H7 (cell line): ENCODE measurements around the gene NUFIP1. TPM values are rescaled to one million over a fixed set of nuclear protein-coding genes. Genes with fewer than 3 reads are reported as not detected.
"Not testable (repeated sequence)": the region's sequence is repeated elsewhere in the genome, so short reads cannot be mapped to it uniquely, and the experiment has no call there.

Experiments used
- DNase-seq: peaks from one replicate; pipeline ENCODE4 v3.0.0; 2012
- H3K27me3 ChIP-seq: 2 replicates; pipeline ENCODE4 v1.6.0; 2011; ENCODE audit warnings: mild to moderate bottlenecking, low read length; ENCODE audit not compliant: control insufficient read depth, insufficient read depth
- H3K36me3 ChIP-seq: replicated peaks from 2 replicates; pipeline ENCODE4 v1.5.1; 2011; ENCODE audit warnings: low read length; ENCODE audit not compliant: control insufficient read depth, insufficient read depth
- H3K4me3 ChIP-seq: 2 replicates; pipeline ENCODE4 v1.5.1; 2011; ENCODE audit warnings: low read depth, mild to moderate bottlenecking, control low read depth, low read length, moderate library complexity; ENCODE audit not compliant: insufficient read depth
- total RNA-seq: library from RNA; depleted of rRNA; stranded (reverse); fragments of >200 nt; shearing (Covaris generic); gene quantifications from 2 replicates; pipeline ENCODE4 v1.2.3, GENCODE V29; 2014

The NUFIP1 gene
- total RNA-seq, 1 experiment from 2014 or later = 10.9 TPM

- not testable (repeated sequence) for H3K36me3 ChIP-seq, DNase-seq, H3K27me3 ChIP-seq, H3K4me3 ChIP-seq
Measured at GRCh38 chr13:44943411-44943810, 45.9 kb downstream of the NUFIP1 start.

- DNase-seq = no peak
- Histone ChIP-seq H3K27me3 (no peaks in the 10 kb centered on the region), H3K4me3 (no peak overlapping the region), H3K36me3 (no peaks in the 10 kb centered on the region)
Measured at GRCh38 chr13:44938854-44939253, 50.4 kb downstream of the NUFIP1 start.

- Histone ChIP-seq H3K27me3 (no peaks in the 10 kb centered on the region), H3K36me3 (no peaks in the 10 kb centered on the region), H3K4me3 (no peak overlapping the region)
- no peak for DNase-seq
Measured at GRCh38 chr13:44936246-44936645, 53.0 kb downstream of the NUFIP1 start.

DNA sequence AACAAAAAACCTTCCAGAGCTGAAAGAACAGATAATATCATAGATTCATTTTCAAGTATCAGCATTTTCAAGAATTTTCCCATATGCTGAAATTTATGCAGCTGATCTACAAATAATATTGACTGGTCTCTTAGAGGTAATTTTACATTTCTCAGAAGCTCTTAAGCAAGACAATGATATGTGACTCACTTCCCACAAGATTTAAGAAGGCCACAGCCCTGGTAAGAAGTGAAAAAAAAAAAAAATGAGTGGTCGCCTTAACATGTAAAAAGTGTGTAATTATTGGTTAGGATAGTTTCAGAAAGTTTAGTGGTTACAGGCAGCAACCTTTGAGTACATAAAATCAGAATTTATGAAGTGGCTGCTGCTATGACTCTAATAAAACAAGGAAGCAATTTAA is 54.5 kb downstream of the NUFIP1 start:
- H3K4me3 ChIP-seq = no peak overlapping the region
- H3K36me3 ChIP-seq = no peaks in the 10 kb centered on the region
- H3K27me3 ChIP-seq = no peaks in the 10 kb centered on the region
- DNase-seq = no peak

- H3K4me3 ChIP-seq = no peak overlapping the region
- H3K27me3 ChIP-seq = no peaks in the 10 kb centered on the region
- DNase-seq = no peak
- no peaks in the 10 kb centered on the region for H3K36me3 ChIP-seq
Measured at GRCh38 chr13:44932850-44933251, 56.4 kb downstream of the NUFIP1 start.

DNA sequence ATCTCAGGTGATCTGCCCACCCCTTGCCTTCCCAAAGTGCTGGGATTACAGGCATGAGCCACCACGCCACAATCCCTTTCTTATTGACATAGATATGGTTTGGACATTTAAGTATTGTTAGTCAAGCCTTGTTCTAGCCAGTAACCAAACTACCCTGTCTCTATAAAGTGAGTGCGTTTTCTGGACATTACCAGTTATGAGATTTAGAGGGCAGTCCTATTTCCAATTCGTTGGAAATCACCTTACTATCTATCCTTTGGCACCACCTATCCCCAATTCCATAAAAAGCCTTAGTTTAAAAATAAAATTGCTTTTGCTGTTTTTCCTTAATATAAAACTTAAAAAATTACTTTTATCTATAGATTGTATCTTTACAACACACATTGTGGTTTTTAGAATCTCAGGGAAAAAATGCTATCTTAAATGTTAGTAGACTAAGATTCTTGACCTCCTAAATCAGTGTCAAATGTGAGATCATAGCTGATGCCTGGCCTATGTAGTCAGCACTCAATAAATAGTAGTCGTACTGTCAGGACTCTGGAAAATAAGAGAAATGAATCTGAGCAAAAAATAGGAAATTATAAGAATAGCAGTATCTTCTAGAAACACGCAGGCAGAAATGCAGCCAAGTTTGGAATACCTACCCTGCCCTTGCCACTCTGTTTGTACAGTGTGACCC is 57.0 kb downstream of the NUFIP1 start:
- no peak for DNase-seq
- Histone ChIP-seq H3K36me3 (no peaks in the 10 kb centered on the region), H3K4me3 (no peak overlapping the region), H3K27me3 (no peaks in the 10 kb centered on the region)

DNA sequence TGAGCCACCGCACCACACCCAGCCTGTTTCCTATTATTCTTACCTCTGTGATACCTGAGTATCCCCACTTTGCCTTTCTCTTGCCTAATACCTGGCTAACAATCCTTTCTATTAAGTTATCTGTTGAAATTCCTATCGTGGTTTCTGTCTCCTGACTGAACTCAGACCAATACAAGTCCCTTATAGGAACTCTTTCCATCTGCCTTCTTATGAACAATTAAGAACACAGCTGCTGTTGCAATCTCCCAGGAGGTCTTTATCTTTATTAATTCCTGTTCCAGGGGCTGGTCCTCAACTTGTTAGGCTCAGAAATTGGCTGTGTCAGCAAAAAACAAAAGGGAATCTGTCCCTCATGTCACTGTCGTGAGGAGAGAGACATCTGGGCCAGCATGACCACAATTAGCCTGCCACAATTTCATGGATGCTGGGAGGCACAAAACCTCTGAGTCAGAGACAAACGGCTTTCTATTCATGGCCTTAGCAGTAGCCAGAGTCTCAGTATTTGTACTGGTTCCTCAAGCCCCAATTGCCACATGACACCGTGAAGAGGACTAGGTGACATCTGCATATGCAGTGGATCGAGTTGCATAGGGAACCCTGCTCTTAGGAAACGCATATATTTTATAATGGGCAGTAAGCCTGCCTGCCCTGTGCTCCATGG is 58.2 kb downstream of the NUFIP1 start:
- Histone ChIP-seq H3K27me3 (no peaks in the 10 kb centered on the region), H3K36me3 (no peaks in the 10 kb centered on the region), H3K4me3 (no peak overlapping the region)
- no peak for DNase-seq

DNA sequence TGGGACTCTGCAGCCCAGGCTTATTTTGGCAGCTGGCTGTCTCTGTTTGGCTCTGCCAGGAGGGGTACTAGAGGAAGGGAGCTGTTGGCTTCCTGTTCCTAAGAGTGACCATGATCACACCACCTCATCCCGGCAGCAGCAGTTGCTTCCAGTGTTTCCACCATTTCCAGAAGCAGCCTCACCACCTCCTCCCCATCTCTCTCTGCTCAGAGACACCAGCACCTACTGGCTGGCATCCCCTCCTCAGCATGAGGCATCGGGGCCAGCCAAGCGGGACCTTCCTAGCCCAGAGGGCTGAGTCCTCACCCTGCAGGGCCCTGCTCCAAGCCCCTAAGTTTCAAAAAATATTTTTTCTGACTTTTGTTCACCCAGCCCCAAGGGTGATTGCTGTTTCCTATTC is 59.0 kb downstream of the NUFIP1 start:
- no peaks in the 10 kb centered on the region for H3K36me3 ChIP-seq
- no peaks in the 10 kb centered on the region for H3K27me3 ChIP-seq
- H3K4me3 ChIP-seq = no peak overlapping the region
- no peak for DNase-seq

GRCh38 chr13:44929692-44930091 is 59.6 kb downstream of the NUFIP1 start:
- DNase-seq = no peak
- Histone ChIP-seq H3K36me3 (no peaks in the 10 kb centered on the region), H3K27me3 (no peaks in the 10 kb centered on the region)

GRCh38 chr13:44927968-44928367 is 61.3 kb downstream of the NUFIP1 start:
- DNase-seq = no peak
- Histone ChIP-seq H3K27me3 (no peaks in the 10 kb centered on the region), H3K36me3 (no peaks in the 10 kb centered on the region), H3K4me3 (no peak overlapping the region)

More at GRCh38 chr13:44929692-44930091, 59.6 kb downstream of the NUFIP1 start:
- no peak overlapping the region for H3K4me3 ChIP-seq

GRCh38 chr13:44921931-44922758 is 67.1 kb downstream of the NUFIP1 start:
- Histone ChIP-seq H3K4me3 (no peak overlapping the region), H3K27me3 (no peaks in the 10 kb centered on the region), H3K36me3 (no peaks in the 10 kb centered on the region)
- no peak for DNase-seq

- H3K4me3 ChIP-seq = no peak overlapping the region
- no peaks in the 10 kb centered on the region for H3K36me3 ChIP-seq
- DNase-seq = no peak
- H3K27me3 ChIP-seq = no peaks in the 10 kb centered on the region
Measured at GRCh38 chr13:44921246-44921877, 67.9 kb downstream of the NUFIP1 start.

DNA sequence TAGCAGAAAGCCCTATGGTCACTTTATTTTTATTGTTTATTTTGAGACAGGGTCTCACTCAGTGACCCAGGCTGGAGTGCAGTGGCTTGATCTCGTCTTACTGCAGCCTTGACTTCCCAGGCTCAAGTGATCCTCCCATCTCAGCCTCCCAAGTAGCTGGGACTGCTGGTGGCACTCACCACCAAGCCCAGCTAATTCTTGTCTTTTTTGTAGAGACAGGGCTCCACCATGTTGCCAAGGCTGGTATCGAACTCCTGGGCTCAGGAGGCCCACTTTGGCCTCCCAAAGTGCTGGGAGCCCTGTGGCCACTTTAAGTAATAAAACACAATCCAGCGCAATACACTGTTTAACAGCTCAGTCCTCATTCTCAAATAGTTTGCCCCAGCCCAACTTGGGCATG is 69.3 kb downstream of the NUFIP1 start:
- no peaks in the 10 kb centered on the region for H3K36me3 ChIP-seq
- no peak for DNase-seq
- H3K4me3 ChIP-seq = no peak overlapping the region
- H3K27me3 ChIP-seq = no peaks in the 10 kb centered on the region

DNA sequence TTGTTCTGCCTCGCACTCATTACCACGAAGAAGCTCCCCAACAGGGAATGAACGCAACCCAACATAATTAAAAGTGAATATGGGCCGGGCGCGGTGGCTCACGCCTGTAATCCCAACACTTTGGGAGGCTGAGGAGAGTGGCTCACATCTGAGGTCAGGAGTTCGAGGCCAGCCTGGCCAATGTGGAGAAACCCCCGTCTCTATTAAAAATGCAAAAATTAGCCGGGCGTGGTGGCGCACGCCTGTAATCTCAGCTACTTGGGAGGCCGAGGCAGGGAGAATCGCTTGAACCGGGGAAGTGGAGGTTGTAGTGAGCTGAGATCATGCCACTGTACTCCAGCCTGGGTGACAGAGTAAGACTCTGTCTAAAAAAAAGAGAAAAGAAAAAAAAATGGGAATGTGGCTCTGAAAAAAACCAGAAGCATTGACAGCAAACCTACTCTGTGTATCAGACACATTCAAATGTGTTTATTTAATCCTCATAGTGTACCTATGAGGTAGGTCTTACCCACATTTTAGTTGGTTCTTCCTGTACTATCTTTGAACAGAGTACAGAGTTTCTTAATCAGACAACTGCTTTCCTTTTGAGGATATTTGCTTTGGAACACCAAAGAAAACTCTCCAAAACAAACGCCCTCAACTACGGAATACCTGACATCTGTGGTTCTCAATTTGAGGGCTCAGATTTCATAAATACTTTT is 70.0 kb downstream of the NUFIP1 start:
- Histone ChIP-seq H3K27me3 (no peaks in the 10 kb centered on the region), H3K36me3 (no peaks in the 10 kb centered on the region), H3K4me3 (peak overlapping the region; percentile 64; the same call in 1 of the 2 replicates)
- no peak for DNase-seq
